DMS114 treated with DMSO at 0.1 percent for 48 hours (cell line): ENCODE measurements around the gene STON1.
"Not testable (repeated sequence)": the region's sequence is repeated elsewhere in the genome, so short reads cannot be mapped to it uniquely, and the experiment has no call there.

Experiments used
- DNase-seq: peaks from one replicate; lab custom pipeline; 2025; ENCODE audit not compliant: unreplicated experiment; lab: John Stamatoyannopoulos, UW

STON1 gene

GRCh38 chr2:48613211-48613610 is 83.3 kb downstream of the STON1 start:
- no peak for DNase-seq

- DNase-seq = not testable (repeated sequence)
Measured at GRCh38 chr2:48614581-48614980, 84.6 kb downstream of the STON1 start.

- no peak for DNase-seq
Measured at GRCh38 chr2:48617618-48618017, 87.7 kb downstream of the STON1 start, which contains the start of gene GTF2A1L. GTF2A1L (plus strand) TSS chr2:48617856; CDS start chr2:48617875, 19 bp downstream.

- no peak for DNase-seq
Measured at GRCh38 chr2:48619526-48619925, 89.6 kb downstream of the STON1 start.

- no peak for DNase-seq
Measured at GRCh38 chr2:48620604-48621003, 90.7 kb downstream of the STON1 start.

GRCh38 chr2:48622691-48623090 is 92.7 kb downstream of the STON1 start:
- DNase-seq = peak; percentile 59

GRCh38 chr2:48624696-48625095 is 94.7 kb downstream of the STON1 start:
- DNase-seq = no peak

GRCh38 chr2:48626047-48626446 is 96.1 kb downstream of the STON1 start:
- DNase-seq = no peak

GRCh38 chr2:48633143-48633542 is 103.2 kb downstream of the STON1 start:
- DNase-seq = no peak

- no peak for DNase-seq
Measured at GRCh38 chr2:48635786-48636185, 105.8 kb downstream of the STON1 start.

GRCh38 chr2:48638261-48638660 is 108.3 kb downstream of the STON1 start:
- DNase-seq = no peak
